Measurements from ENCODE around the gene OTUD4.

OTUD4 gene

GRCh38 chr4:145103496-145103895 is 76.9 kb downstream of the OTUD4 start:
- no peak for DNase-seq

GRCh38 chr4:145102619-145103018 is 77.8 kb downstream of the OTUD4 start:
- no peak for DNase-seq

GRCh38 chr4:145101091-145101490 is 79.3 kb downstream of the OTUD4 start:
- DNase-seq = no peak

GRCh38 chr4:145099653-145100052 is 80.7 kb downstream of the OTUD4 start:
- DNase-seq = no peak

- DNase-seq = peak; percentile 72 to 73
Measured at GRCh38 chr4:145098675-145099037, 81.7 kb downstream of the OTUD4 start.

GRCh38 chr4:145097821-145098674 is 82.3 kb downstream of the OTUD4 start, which contains the start of the genes ABCE1 and ANAPC10:
ABCE1 (plus strand) TSS chr4:145098311; CDS start chr4:145104413, 6,102 bp downstream.
ANAPC10 (minus strand) TSS chr4:145098196; CDS start chr4:145096099, 2,097 bp downstream.
- peak; percentile 92 to 94 for DNase-seq

- no peak for DNase-seq
Measured at GRCh38 chr4:145097331-145097820, 83.0 kb downstream of the OTUD4 start.

- no peak for DNase-seq
Measured at GRCh38 chr4:145093638-145094037, 86.8 kb downstream of the OTUD4 start.

- DNase-seq = no peak
Measured at GRCh38 chr4:145090380-145090779, 90.0 kb downstream of the OTUD4 start.

GRCh38 chr4:145083891-145084605 is 96.3 kb downstream of the OTUD4 start:
- DNase-seq = no peak
